ENCODE data around the gene MGMT.

DNA sequence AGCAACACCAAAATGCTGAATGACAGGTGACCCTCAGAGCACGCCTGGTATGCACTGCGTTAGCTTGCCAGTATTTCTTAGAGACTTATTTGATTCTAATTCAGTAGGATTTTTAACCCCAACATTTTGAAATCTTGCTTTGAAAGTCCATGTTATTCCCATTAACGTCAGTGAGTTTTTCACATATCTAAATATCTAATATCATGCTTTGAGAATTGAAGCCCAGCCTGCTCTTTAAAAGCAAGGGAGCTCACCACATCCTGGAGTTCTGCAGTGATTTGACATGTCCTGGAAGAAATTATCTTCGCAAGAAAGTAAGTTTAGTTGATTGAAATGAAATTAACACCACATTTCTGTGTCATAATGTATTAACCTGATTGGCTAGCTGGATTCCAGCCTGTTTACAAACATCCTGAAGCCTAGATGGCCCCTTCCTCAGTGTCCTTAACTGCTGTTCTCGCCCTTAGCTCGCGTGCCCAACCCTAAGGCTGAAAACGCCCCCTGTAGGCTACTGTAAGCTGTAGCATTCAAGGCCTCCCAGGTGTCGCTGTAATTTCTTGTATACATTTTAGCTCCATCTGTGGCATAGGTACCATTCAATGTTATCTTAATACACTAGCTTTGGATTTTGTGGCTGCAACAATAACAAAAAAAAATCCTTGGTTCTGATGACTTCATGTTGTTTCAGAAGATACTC is 191.5 kb downstream of the MGMT start:
- TF ChIP-seq, protein P1, sequence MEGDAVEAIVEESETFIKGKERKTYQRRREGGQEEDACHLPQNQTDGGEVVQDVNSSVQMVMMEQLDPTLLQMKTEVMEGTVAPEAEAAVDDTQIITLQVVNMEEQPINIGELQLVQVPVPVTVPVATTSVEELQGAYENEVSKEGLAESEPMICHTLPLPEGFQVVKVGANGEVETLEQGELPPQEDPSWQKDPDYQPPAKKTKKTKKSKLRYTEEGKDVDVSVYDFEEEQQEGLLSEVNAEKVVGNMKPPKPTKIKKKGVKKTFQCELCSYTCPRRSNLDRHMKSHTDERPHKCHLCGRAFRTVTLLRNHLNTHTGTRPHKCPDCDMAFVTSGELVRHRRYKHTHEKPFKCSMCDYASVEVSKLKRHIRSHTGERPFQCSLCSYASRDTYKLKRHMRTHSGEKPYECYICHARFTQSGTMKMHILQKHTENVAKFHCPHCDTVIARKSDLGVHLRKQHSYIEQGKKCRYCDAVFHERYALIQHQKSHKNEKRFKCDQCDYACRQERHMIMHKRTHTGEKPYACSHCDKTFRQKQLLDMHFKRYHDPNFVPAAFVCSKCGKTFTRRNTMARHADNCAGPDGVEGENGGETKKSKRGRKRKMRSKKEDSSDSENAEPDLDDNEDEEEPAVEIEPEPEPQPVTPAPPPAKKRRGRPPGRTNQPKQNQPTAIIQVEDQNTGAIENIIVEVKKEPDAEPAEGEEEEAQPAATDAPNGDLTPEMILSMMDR (conservative IDR thresholded peaks at IDR 0.05 in 1 of 2, IDR thresholded peaks at IDR 0.05 in 1 of 2; ENCODE audit: extremely low read depth in 1 of 2, insufficient read depth in 1 of 2, low read depth in 1 of 2, low read length in 2 of 2): no peak
- no peak for TF ChIP-seq EZH2 (IDR thresholded peaks at IDR 0.05; ENCODE audit: borderline replicate concordance, low read length)
